Transverse colon (tissue), 4 donors: ENCODE results near the gene DCLK2.

Experiments
- CTCF ChIP-seq, 5 experiments: fragments of 200-600 bp in 3 of 5; fragments of 450-650 bp in 2 of 5; sonication (generic) in 3 of 5; IDR thresholded peaks; 1 replicate in 2 of 5; 2 replicates in 3 of 5; pipeline ENCODE4 v1.5.1; 2016 to 2017; ENCODE audit warnings: antibody characterized with exemption in 5 of 5, inconsistent platforms in 3 of 5, mild to moderate bottlenecking in 2 of 5, moderate library complexity in 1 of 5
- EP300 ChIP-seq: sonication (generic); formaldehyde crosslinking; IDR thresholded peaks from one replicate; pipeline ENCODE4 v1.6.1; 2017; ENCODE audit warnings: antibody characterized with exemption, low read depth
- POLR2A ChIP-seq: fragments of 450-650 bp; IDR thresholded peaks from one replicate; pipeline ENCODE4 v1.6.1; 2016; ENCODE audit warnings: antibody characterized with exemption, mild to moderate bottlenecking, moderate library complexity
- POLR2AphosphoS5 ChIP-seq, 3 donors: sonication (generic); formaldehyde crosslinking; IDR thresholded peaks; one replicate each; pipeline ENCODE4 v1.6.1; 2016; ENCODE audit warnings: antibody characterized with exemption in 3 of 3

- TF ChIP-seq POLR2A = no peak
- peak; percentile 72 to 87 (median 84) for TF ChIP-seq CTCF (IDR thresholded peaks at IDR 0.05)
- no peak for TF ChIP-seq EP300
- no peak for TF ChIP-seq POLR2AphosphoS5 (IDR thresholded peaks at IDR 0.05)
Observed at GRCh38 chr4:150242820-150243458, 164.7 kb downstream of the DCLK2 start.
